Mesendoderm (in vitro differentiated cells): ENCODE measurements around the gene MRPS31.

Experiments
- DNase-seq: peaks from one replicate; pipeline ENCODE4 v3.0.0; 2013
- H2AK5ac ChIP-seq: 2 replicates; pipeline ENCODE4 v1.6.1; 2013; ENCODE audit warnings: low read length, inconsistent platforms
- H2BK120ac ChIP-seq: 2 replicates; pipeline ENCODE4 v1.6.1; 2013; ENCODE audit warnings: low read depth, mild to moderate bottlenecking, low read length, moderate library complexity, mixed read lengths
- H2BK15ac ChIP-seq: replicated peaks from 2 replicates; pipeline ENCODE4 v1.6.1; 2013; ENCODE audit warnings: low read depth, mild to moderate bottlenecking, moderate library complexity
- H2BK5ac ChIP-seq: 2 replicates; pipeline ENCODE4 v1.6.1; 2013; ENCODE audit warnings: low read length, inconsistent platforms
- H3K18ac ChIP-seq: 2 replicates; pipeline ENCODE4 v1.6.1; 2013; ENCODE audit warnings: mild to moderate bottlenecking, low read length, mixed read lengths
- H3K23ac ChIP-seq: one replicate; pipeline ENCODE4 v1.6.1; 2013; ENCODE audit warnings: low read length
- H3K27ac ChIP-seq: 2 replicates; pipeline ENCODE4 v1.5.1; 2013; ENCODE audit warnings: low read depth, mild to moderate bottlenecking, inconsistent platforms, low read length, moderate library complexity
- H3K27me3 ChIP-seq: 2 replicates; pipeline ENCODE4 v1.6.1; 2013; ENCODE audit warnings: low read length, control low read depth, mild to moderate bottlenecking, inconsistent platforms; ENCODE audit not compliant: insufficient read depth, poor library complexity
- H3K36me3 ChIP-seq: 2 replicates; pipeline ENCODE4 v1.6.1; 2013; ENCODE audit warnings: low read length, inconsistent platforms; ENCODE audit not compliant: control insufficient read depth, insufficient read depth
- H3K4ac ChIP-seq: one replicate; pipeline ENCODE4 v1.6.1; 2013; ENCODE audit warnings: low read depth, mild to moderate bottlenecking, low read length, moderate library complexity
- H3K4me1 ChIP-seq: 2 replicates; pipeline ENCODE4 v1.6.1; 2013; ENCODE audit warnings: low read depth, low read length, inconsistent platforms; ENCODE audit not compliant: control insufficient read depth
- H3K4me2 ChIP-seq: 2 replicates; pipeline ENCODE4 v1.6.1; 2013; ENCODE audit warnings: low read length
- H3K4me3 ChIP-seq: 2 replicates; pipeline ENCODE4 v1.5.1; 2013; ENCODE audit warnings: mild to moderate bottlenecking, low read length
- H3K56ac ChIP-seq: one replicate; pipeline ENCODE4 v1.6.1; 2013; ENCODE audit warnings: low read length
- H3K79me1 ChIP-seq: 2 replicates; pipeline ENCODE4 v1.6.1; 2013; ENCODE audit warnings: low read length, inconsistent platforms
- H3K79me2 ChIP-seq: 2 replicates; pipeline ENCODE4 v1.6.1; 2013; ENCODE audit warnings: mild to moderate bottlenecking, low read length; ENCODE audit not compliant: control insufficient read depth, insufficient read depth
- H3K9ac ChIP-seq: 2 replicates; pipeline ENCODE4 v1.6.1; 2013; ENCODE audit warnings: low read length, inconsistent platforms
- H4K5ac ChIP-seq: one replicate; pipeline ENCODE4 v1.6.1; 2013; ENCODE audit warnings: low read length
- H4K8ac ChIP-seq: one replicate; pipeline ENCODE4 v1.6.1; 2013; ENCODE audit warnings: low read depth, mild to moderate bottlenecking, control low read depth, low read length, moderate library complexity
- WGBS: extraction: QIAGEN DNeasy Blood & Tissue Kit; methylation state at CpG from one replicate; pipeline ENCODE4 v1.1.7; 2013; ENCODE audit warnings: low lambda C conversion rate, missing lambda C conversion rate; ENCODE audit not compliant: insufficient coverage; ENCODE audit errors: extremely low coverage; 5-methylcytosine and 5-hydroxymethylcytosine counted together

MRPS31 gene

GRCh38 chr13:40801255-40802217 lies 30.5 kb upstream of the MRPS31 start:
- Histone ChIP-seq H3K79me2 (no peaks in the 10 kb centered on the region), H3K18ac (no peak overlapping the region), H4K8ac (no peak overlapping the region), H3K23ac (no peak overlapping the region), H3K36me3 (peaks cover 15% of the 10 kb centered on the region), H2BK15ac (no peak overlapping the region), H2AK5ac (no peak overlapping the region), H2BK120ac (no peak overlapping the region), H3K4ac (no peak overlapping the region), H3K79me1 (no peaks in the 10 kb centered on the region), H3K27me3 (no peaks in the 10 kb centered on the region), H2BK5ac (no peak overlapping the region), H3K9ac (no peak overlapping the region), H3K4me3 (no peak overlapping the region), H3K4me2 (no peak overlapping the region), H4K5ac (no peak overlapping the region), H3K27ac (no peak overlapping the region), H3K4me1 (no peaks in the 10 kb centered on the region), H3K56ac (no peak overlapping the region)
- WGBS, result no CpG with 5 or more reads among the region's 6 CpGs
- no peak for DNase-seq

DNA sequence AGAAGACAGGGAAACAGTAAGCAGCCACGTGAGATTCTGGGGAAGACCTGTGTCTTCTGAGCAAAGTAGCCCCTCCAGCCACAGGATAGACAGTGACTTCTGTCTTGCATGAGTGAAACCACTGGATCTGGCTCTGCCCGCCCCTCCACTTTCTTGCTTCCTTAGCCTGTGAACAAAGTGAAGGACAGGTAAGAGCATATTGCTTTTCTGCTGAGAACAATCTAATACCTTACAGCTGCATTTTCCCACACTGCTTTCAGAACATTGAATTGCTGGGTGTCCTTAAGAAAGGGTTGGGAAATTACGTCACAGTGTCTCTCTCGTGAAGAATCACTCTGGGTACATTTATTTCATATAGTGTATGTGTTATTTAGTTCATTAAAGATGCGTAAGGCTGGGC lies 29.6 kb upstream of the MRPS31 start:
- no peak overlapping the region for H3K23ac ChIP-seq
- no peaks in the 10 kb centered on the region for H3K27me3 ChIP-seq
- H3K36me3 ChIP-seq, result peaks cover 15% of the 10 kb centered on the region
- no CpG with 5 or more reads among the region's 5 CpGs for WGBS
- DNase-seq, result no peak
- H2AK5ac ChIP-seq, result no peak overlapping the region
- no peak overlapping the region for H3K9ac ChIP-seq
- H3K4me2 ChIP-seq, result no peak overlapping the region
- no peak overlapping the region for H4K5ac ChIP-seq
- H2BK5ac ChIP-seq, result no peak overlapping the region
- no peaks in the 10 kb centered on the region for H3K4me1 ChIP-seq
- H3K79me1 ChIP-seq, result peaks cover under 1% of the 10 kb centered on the region
- no peak overlapping the region for H3K27ac ChIP-seq
- no peak overlapping the region for H3K4me3 ChIP-seq
- no peak overlapping the region for H3K4ac ChIP-seq
- no peak overlapping the region for H3K18ac ChIP-seq
- no peaks in the 10 kb centered on the region for H3K79me2 ChIP-seq
- no peak overlapping the region for H2BK120ac ChIP-seq
- H2BK15ac ChIP-seq, result no peak overlapping the region
- H4K8ac ChIP-seq, result no peak overlapping the region
- H3K56ac ChIP-seq, result no peak overlapping the region

DNA sequence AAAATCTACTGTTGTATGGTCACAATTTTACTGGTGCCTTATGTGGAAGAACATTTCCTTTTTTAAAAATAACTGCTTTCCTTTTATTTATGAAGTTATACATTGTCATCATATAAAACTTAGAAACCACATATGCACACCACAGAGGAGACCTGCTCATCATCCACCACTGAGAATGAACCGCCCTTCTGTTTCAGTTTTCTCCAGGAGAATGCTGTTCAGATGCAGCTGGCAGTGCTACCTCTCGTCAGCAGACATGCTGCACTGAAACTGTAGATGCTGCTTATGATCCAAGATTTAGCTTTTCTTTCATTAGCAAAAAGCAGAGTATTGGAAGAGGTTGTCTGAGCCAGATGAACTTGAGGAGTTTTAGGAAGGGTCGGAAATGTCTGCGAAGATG lies 28.5 kb upstream of the MRPS31 start:
- Histone ChIP-seq H3K23ac (no peak overlapping the region), H3K79me1 (peaks cover 3% of the 10 kb centered on the region), H2BK120ac (no peak overlapping the region), H3K9ac (no peak overlapping the region), H3K18ac (no peak overlapping the region), H3K56ac (no peak overlapping the region), H3K4me2 (no peak overlapping the region), H3K79me2 (no peaks in the 10 kb centered on the region), H3K36me3 (peaks cover 15% of the 10 kb centered on the region), H3K27ac (no peak overlapping the region), H2AK5ac (no peak overlapping the region), H2BK5ac (no peak overlapping the region), H3K27me3 (no peaks in the 10 kb centered on the region), H4K8ac (no peak overlapping the region), H3K4me3 (no peak overlapping the region), H3K4me1 (no peaks in the 10 kb centered on the region), H3K4ac (no peak overlapping the region), H4K5ac (no peak overlapping the region), H2BK15ac (no peak overlapping the region)
- no peak for DNase-seq
- WGBS, result no CpG with 5 or more reads among the region's 4 CpGs

GRCh38 chr13:40798380-40798779 lies 27.4 kb upstream of the MRPS31 start:
- H3K56ac ChIP-seq, result no peak overlapping the region
- H3K4ac ChIP-seq, result no peak overlapping the region

GRCh38 chr13:40796649-40797048 lies 25.7 kb upstream of the MRPS31 start:
- Histone ChIP-seq H3K4me2 (no peak overlapping the region), H4K8ac (no peak overlapping the region), H3K23ac (no peak overlapping the region), H4K5ac (no peak overlapping the region), H3K27me3 (no peaks in the 10 kb centered on the region), H3K56ac (no peak overlapping the region), H3K79me2 (no peaks in the 10 kb centered on the region), H3K79me1 (peaks cover 6% of the 10 kb centered on the region), H3K18ac (no peak overlapping the region), H3K4ac (no peak overlapping the region), H2BK120ac (no peak overlapping the region), H3K4me1 (no peaks in the 10 kb centered on the region), H3K36me3 (peaks cover 11% of the 10 kb centered on the region), H3K9ac (no peak overlapping the region), H2BK15ac (no peak overlapping the region), H2BK5ac (no peak overlapping the region), H2AK5ac (no peak overlapping the region), H3K27ac (no peak overlapping the region), H3K4me3 (no peak overlapping the region)
- WGBS, result no CpG with 5 or more reads among the region's 6 CpGs
- DNase-seq, result no peak

More at GRCh38 chr13:40798380-40798779, 27.4 kb upstream of the MRPS31 start:
- Histone ChIP-seq H2BK15ac (no peak overlapping the region), H3K23ac (no peak overlapping the region), H3K4me2 (no peak overlapping the region), H3K4me3 (no peak overlapping the region), H3K27ac (no peak overlapping the region), H3K36me3 (peaks cover 13% of the 10 kb centered on the region), H2BK120ac (no peak overlapping the region), H3K79me2 (no peaks in the 10 kb centered on the region), H3K27me3 (no peaks in the 10 kb centered on the region), H2BK5ac (no peak overlapping the region), H3K18ac (no peak overlapping the region), H3K79me1 (peaks cover 3% of the 10 kb centered on the region), H2AK5ac (no peak overlapping the region), H3K9ac (no peak overlapping the region), H4K5ac (no peak overlapping the region), H4K8ac (no peak overlapping the region), H3K4me1 (no peaks in the 10 kb centered on the region)
- WGBS, result no CpG with 5 or more reads among the region's 9 CpGs
- DNase-seq, result no peak
